ENCODE data around the gene GRID2. TPM values are rescaled to one million over a fixed set of nuclear protein-coding genes. Genes with fewer than 3 reads are reported as not detected.
"Not testable (repeated sequence)": the region's sequence is repeated elsewhere in the genome, so short reads cannot be mapped to it uniquely, and the experiment has no call there.

GRID2 gene
- total RNA-seq, 1 donor from 2014 or later = not detected

DNA sequence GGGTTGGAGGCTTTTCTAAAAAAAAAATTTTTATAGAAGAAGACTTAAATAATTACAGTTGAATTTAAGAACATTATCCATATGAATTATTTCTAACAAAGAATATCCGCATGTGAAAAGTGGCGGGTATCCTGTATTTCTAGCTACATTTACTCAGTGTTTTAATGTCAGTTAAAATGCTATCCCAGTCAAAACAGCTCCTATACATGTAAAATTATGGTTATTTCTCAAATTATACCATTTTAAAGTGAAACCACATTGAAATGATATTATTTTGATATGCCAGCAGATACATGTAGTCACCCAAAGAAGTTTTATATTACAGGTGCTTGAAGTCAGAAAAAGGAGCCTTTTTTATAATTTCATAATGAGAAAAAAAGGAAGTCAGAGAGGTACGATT is 1356.3 kb downstream of the GRID2 start:
- Histone ChIP-seq H3K36me3 (no peaks in the 10 kb centered on the region), H3K4me3 (no peak overlapping the region), H3K4me1 (no peaks in the 10 kb centered on the region), H3K27me3 (ENCODE audit: low read depth) (no peaks in the 10 kb centered on the region), H3K9me3 (replicated peaks) (no peaks in the 10 kb centered on the region), H3K27ac (replicated peaks) (no peak overlapping the region)
- no peak for DNase-seq
- intact Hi-C loops (cut with micrococcal nuclease) = no loop called here
- TF ChIP-seq, protein P1, sequence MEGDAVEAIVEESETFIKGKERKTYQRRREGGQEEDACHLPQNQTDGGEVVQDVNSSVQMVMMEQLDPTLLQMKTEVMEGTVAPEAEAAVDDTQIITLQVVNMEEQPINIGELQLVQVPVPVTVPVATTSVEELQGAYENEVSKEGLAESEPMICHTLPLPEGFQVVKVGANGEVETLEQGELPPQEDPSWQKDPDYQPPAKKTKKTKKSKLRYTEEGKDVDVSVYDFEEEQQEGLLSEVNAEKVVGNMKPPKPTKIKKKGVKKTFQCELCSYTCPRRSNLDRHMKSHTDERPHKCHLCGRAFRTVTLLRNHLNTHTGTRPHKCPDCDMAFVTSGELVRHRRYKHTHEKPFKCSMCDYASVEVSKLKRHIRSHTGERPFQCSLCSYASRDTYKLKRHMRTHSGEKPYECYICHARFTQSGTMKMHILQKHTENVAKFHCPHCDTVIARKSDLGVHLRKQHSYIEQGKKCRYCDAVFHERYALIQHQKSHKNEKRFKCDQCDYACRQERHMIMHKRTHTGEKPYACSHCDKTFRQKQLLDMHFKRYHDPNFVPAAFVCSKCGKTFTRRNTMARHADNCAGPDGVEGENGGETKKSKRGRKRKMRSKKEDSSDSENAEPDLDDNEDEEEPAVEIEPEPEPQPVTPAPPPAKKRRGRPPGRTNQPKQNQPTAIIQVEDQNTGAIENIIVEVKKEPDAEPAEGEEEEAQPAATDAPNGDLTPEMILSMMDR (IDR thresholded peaks at IDR 0.05; ENCODE audit: borderline replicate concordance) = no peak

DNA sequence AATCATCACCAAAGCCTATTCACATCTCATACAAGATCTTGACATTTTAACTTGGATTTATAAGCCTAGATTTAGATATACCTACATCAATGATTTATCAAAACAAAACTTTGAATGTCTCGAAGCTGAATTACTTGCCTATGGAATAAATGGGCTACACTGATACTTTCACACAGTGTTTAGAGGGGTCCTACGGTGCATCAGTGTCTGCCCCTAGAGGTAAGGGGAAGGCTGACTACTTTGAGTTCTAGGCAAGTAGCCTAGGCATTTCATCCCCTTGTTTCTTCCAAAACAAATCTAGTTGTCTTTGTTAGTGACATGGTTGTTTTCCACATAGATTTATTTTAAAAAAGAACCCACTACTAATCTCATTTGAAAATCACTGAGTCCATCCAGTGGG is 1366.7 kb downstream of the GRID2 start:
- intact Hi-C loops (cut with micrococcal nuclease) = no loop called here
- no peak overlapping the region for H3K27ac ChIP-seq (replicated peaks)
- H3K9me3 ChIP-seq (replicated peaks) = no peaks in the 10 kb centered on the region
- DNase-seq = no peak
- no peak overlapping the region for H3K4me3 ChIP-seq
- TF ChIP-seq, protein P1 (IDR thresholded peaks at IDR 0.05; ENCODE audit: borderline replicate concordance) = no peak
- no peaks in the 10 kb centered on the region for H3K27me3 ChIP-seq (ENCODE audit: low read depth)
- H3K4me1 ChIP-seq = no peaks in the 10 kb centered on the region
- H3K36me3 ChIP-seq = no peaks in the 10 kb centered on the region

DNA sequence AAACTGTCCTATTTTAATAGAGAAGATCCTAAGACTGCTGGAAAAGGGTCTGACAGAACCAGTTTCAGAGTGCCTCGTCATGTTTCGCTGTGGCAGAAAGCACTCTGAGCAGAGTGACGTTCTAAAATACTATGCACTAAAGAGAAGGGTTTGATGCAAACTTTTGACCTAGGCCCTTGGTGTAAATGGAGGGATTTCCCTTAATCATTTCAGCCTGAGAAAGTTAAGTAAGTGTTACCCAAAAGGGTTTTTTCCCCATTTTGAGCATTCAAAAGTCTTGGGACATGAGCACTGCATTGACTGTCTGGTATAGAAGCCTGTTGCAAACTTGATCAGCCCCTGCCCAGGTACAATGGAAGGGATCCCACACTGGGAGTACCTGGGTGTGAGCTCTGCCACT is 1367.3 kb downstream of the GRID2 start:
- Histone ChIP-seq H3K4me3 (no peak overlapping the region), H3K27me3 (ENCODE audit: low read depth) (no peaks in the 10 kb centered on the region), H3K9me3 (replicated peaks) (no peaks in the 10 kb centered on the region), H3K27ac (replicated peaks) (no peak overlapping the region), H3K36me3 (no peaks in the 10 kb centered on the region), H3K4me1 (no peaks in the 10 kb centered on the region)
- TF ChIP-seq, protein P1 (IDR thresholded peaks at IDR 0.05; ENCODE audit: borderline replicate concordance) = no peak
- no peak for DNase-seq
- intact Hi-C loops (cut with micrococcal nuclease) = no loop called here

DNA sequence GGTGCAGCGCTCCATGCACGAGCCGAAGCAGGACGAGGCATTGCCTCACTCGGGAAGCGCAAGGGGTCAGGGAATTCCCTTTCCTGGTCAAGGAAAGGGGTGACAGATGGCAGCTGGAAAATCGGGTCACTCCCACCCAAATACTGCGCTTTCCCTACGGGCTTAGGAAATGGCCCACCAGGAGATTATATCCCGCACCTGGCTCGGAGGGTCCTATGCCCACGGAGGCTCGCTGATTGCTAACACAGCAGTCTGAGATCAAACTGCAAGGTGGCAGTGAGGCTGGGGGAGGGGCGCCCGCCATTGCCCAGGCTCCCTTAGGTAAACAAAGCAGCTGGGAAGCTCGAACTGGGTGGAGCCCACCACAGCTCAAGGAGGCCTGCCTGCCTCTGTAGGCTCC is 1373.2 kb downstream of the GRID2 start:
- DNase-seq; H3K4me3 ChIP-seq; H3K27me3 ChIP-seq (ENCODE audit: low read depth); H3K4me1 ChIP-seq; intact Hi-C loops (cut with micrococcal nuclease); H3K36me3 ChIP-seq; H3K27ac ChIP-seq (replicated peaks); H3K9me3 ChIP-seq (replicated peaks): not testable (repeated sequence)

DNA sequence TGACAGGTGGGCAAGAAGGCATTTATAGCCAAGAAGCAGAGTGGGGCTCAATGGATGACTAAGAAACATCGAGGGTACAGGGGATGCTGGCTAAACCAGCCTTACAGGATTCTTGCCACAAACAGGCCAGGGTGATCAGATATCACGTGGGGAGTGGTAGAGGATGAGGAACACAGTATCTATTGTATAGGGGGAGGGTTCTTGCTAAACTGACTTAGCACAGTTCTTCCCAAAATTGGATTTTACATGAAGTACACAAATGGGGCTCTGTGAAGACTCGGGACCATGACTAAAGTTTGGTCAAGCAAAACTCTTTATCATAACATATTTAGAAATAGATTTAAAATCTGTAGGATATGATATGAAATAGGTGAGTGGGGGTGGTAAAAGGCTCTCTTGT is 1380.8 kb downstream of the GRID2 start:
- peaks cover 11% of the 10 kb centered on the region for H3K9me3 ChIP-seq (replicated peaks)
- no peaks in the 10 kb centered on the region for H3K4me1 ChIP-seq
- H3K36me3 ChIP-seq = no peaks in the 10 kb centered on the region
- intact Hi-C loops (cut with micrococcal nuclease) = no loop called here
- H3K27me3 ChIP-seq (ENCODE audit: low read depth) = no peaks in the 10 kb centered on the region
- TF ChIP-seq, protein P1 (IDR thresholded peaks at IDR 0.05; ENCODE audit: borderline replicate concordance) = no peak
- no peak overlapping the region for H3K4me3 ChIP-seq
- DNase-seq = no peak
- no peak overlapping the region for H3K27ac ChIP-seq (replicated peaks)

DNA sequence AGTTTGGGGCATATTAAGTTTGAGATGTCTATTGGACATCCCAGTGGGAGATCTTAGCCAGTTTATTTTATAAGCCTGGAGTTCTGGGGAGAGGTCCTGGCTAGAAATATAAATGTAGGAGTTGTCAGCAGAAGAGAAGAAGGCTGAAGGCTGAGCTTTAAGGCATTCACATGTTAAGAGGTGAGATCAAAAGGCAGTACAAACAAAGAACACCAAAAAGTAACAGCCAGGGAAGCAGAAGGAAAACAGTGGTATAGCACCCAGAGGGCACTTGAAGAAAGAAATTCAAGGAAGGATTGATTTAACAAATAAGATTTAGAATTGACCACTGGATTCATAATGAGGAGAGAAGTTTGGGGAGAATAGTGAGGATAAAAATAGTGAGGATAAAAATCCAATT is 1383.5 kb downstream of the GRID2 start:
- no peak overlapping the region for H3K27ac ChIP-seq (replicated peaks)
- H3K4me1 ChIP-seq = no peaks in the 10 kb centered on the region
- no peak overlapping the region for H3K4me3 ChIP-seq
- peaks cover 8% of the 10 kb centered on the region for H3K9me3 ChIP-seq (replicated peaks)
- H3K27me3 ChIP-seq (ENCODE audit: low read depth) = no peaks in the 10 kb centered on the region
- TF ChIP-seq, protein P1 (IDR thresholded peaks at IDR 0.05; ENCODE audit: borderline replicate concordance) = no peak
- no peak for DNase-seq
- no peaks in the 10 kb centered on the region for H3K36me3 ChIP-seq
- intact Hi-C loops (cut with micrococcal nuclease) = no loop called here

Measured in left ventricle myocardium inferior (tissue), 1 donor.